GM23338 (cell line): ENCODE data around the gene RRAS2. TPM values are rescaled to one million over a fixed set of nuclear protein-coding genes. Genes with fewer than 3 reads are reported as not detected.

ENCODE experiments used
- ATAC-seq: fragments of 200-7000 bp; cut with Tn5 transposase; 3 replicates; pipeline ENCODE4 v1.9.1; 2020
- DNase-seq: peaks from one replicate; pipeline ENCODE4 v3.0.0-alpha.2; 2015; ENCODE audit warnings: low spot score
- H2AFZ ChIP-seq: fragments of 200-600 bp; sonication (generic); 2 replicates; pipeline ENCODE4 v1.8.0; 2016; ENCODE audit warnings: antibody characterized with exemption, mild to moderate bottlenecking, moderate library complexity
- H3F3A ChIP-seq: fragments of 200-600 bp; sonication (generic); replicated peaks from 2 replicates; pipeline ENCODE4 v1.8.0; 2017; ENCODE audit warnings: antibody characterized with exemption, mixed run types, low read depth
- H3K27ac ChIP-seq: fragments of 200-600 bp; sonication (generic); 2 replicates; pipeline ENCODE4 v1.6.1; 2016; ENCODE audit warnings: low read depth
- H3K27me3 ChIP-seq: fragments of 200-600 bp; sonication (generic); 2 replicates; pipeline ENCODE4 v1.8.0; 2016; ENCODE audit warnings: mild to moderate bottlenecking, mixed run types, moderate library complexity; ENCODE audit not compliant: insufficient read depth
- H3K36me3 ChIP-seq: fragments of 200-600 bp; sonication (generic); 2 replicates; pipeline ENCODE4 v1.8.0; 2016; ENCODE audit warnings: mild to moderate bottlenecking; ENCODE audit not compliant: insufficient read depth
- H3K4me1 ChIP-seq: fragments of 200-600 bp; sonication (generic); 2 replicates; pipeline ENCODE4 v1.8.0; 2016; ENCODE audit warnings: mild to moderate bottlenecking, moderate library complexity; ENCODE audit not compliant: insufficient read depth
- H3K4me2 ChIP-seq: fragments of 200-600 bp; sonication (generic); 2 replicates; pipeline ENCODE4 v1.7.1; 2017; ENCODE audit warnings: mixed run types
- H3K4me3 ChIP-seq: fragments of 200-600 bp; sonication (generic); 2 replicates; pipeline ENCODE4 v1.6.1; 2016; ENCODE audit warnings: mixed run types
- H3K79me2 ChIP-seq: fragments of 200-600 bp; sonication (generic); replicated peaks from 2 replicates; pipeline ENCODE4 v1.8.0; 2017; ENCODE audit warnings: mild to moderate bottlenecking; ENCODE audit not compliant: insufficient read depth
- H3K9me2 ChIP-seq: fragments of 200-600 bp; sonication (generic); 2 replicates; pipeline ENCODE4 v1.8.0; 2017; ENCODE audit not compliant: insufficient read depth
- H4K20me1 ChIP-seq: fragments of 200-600 bp; sonication (generic); replicated peaks from 2 replicates; pipeline ENCODE4 v1.8.0; 2017; ENCODE audit warnings: mild to moderate bottlenecking; ENCODE audit not compliant: insufficient read depth
- H3K27ac Mint-ChIP-seq: 2 replicates; pipeline ENCODE4 v1.8.0; 2020; ENCODE audit warnings: inconsistent platforms, mild to moderate bottlenecking, moderate library complexity, mixed read lengths
- H3K27me3 Mint-ChIP-seq: 3 replicates; pipeline ENCODE4 v1.8.0; 2022; ENCODE audit warnings: low read depth, mild to moderate bottlenecking, moderate library complexity, mixed read lengths, inconsistent platforms; ENCODE audit not compliant: insufficient read depth, poor library complexity
- H3K36me3 Mint-ChIP-seq: 3 replicates; pipeline ENCODE4 v1.8.0; 2021; ENCODE audit warnings: low read depth, mild to moderate bottlenecking, inconsistent platforms, moderate library complexity, mixed read lengths
- H3K4me1 Mint-ChIP-seq: 3 replicates; pipeline ENCODE4 v1.8.0; 2020; ENCODE audit warnings: mild to moderate bottlenecking, inconsistent platforms, mixed read lengths
- H3K4me3 Mint-ChIP-seq: 3 replicates; pipeline ENCODE4 v1.8.0; 2021; ENCODE audit warnings: moderate library complexity, mild to moderate bottlenecking, inconsistent platforms, mixed read lengths
- H3K9me3 Mint-ChIP-seq: 3 replicates; pipeline ENCODE4 v1.8.0; 2020; ENCODE audit warnings: moderate library complexity, mild to moderate bottlenecking, inconsistent platforms, mixed read lengths
- ETS1 ChIP-seq: IDR thresholded peaks from 2 replicates; pipeline ENCODE4 v1.6.1; 2016; ENCODE audit warnings: antibody characterized with exemption
- EZH2 ChIP-seq: fragments of 200-600 bp; sonication (generic); IDR thresholded peaks from one replicate; pipeline ENCODE4 v1.8.0; 2017; ENCODE audit warnings: antibody characterized with exemption, mild to moderate bottlenecking, low read depth; ENCODE audit not compliant: unreplicated experiment
- EZH2phosphoT487 ChIP-seq: fragments of 200-600 bp; sonication (generic); IDR thresholded peaks from one replicate; pipeline ENCODE4 v1.8.1; 2018; ENCODE audit warnings: antibody characterized with exemption; ENCODE audit not compliant: unreplicated experiment
- NANOG ChIP-seq: IDR thresholded peaks from 2 replicates; pipeline ENCODE4 v1.6.1; 2016; ENCODE audit warnings: antibody characterized with exemption, borderline replicate concordance
- REST ChIP-seq: IDR thresholded peaks from one replicate; pipeline ENCODE4 v1.6.1; 2018; ENCODE audit warnings: antibody characterized with exemption; ENCODE audit not compliant: unreplicated experiment
- ZNF462 ChIP-seq: fragments of 250-450 bp; sonication (Bioruptor Pico); IDR thresholded peaks from 2 replicates; pipeline ENCODE4 v1.5.0; 2020; ENCODE audit warnings: mild to moderate bottlenecking, moderate library complexity
- polyA plus RNA-seq: library from polyadenylated mRNA; unstranded; fragments of >200 nt; fragmentation: Nextera tagmentation; extraction: Ambion mirVana; gene quantifications from 2 replicates; pipeline ENCODE4 v1.2.1, GENCODE V29; 2016
- total RNA-seq: library from RNA; depleted of rRNA; stranded (reverse); fragments of >200 nt; shearing (Covaris generic); gene quantifications from 2 replicates; pipeline ENCODE4 v1.2.3, GENCODE V29; 2014

Gene RRAS2
- total and polyA plus RNA-seq, 2 experiments from 2014 or later, result 196 to 293 TPM

GRCh38 chr11:14258221-14258935, 100.6 kb downstream of the RRAS2 start:
- H3K4me3 ChIP-seq, result no peak overlapping the region
- TF ChIP-seq REST, result no peak
- peaks cover 5% of the 10 kb centered on the region; the same call in 1 of the 2 replicates for H4K20me1 ChIP-seq
- DNase-seq (no peak), ATAC-seq (peak; percentile 3; the same call in 1 of the 3 replicates)
- H3K9me2 ChIP-seq, result peaks cover 15% of the 10 kb centered on the region; the same call in 1 of the 2 replicates
- no peaks in the 10 kb centered on the region for H3K27me3 ChIP-seq
- H3K27ac ChIP-seq, result no peak overlapping the region
- no peak overlapping the region for H2AFZ ChIP-seq
- peaks cover 12% of the 10 kb centered on the region for H3K9me3 Mint-ChIP-seq
- no peaks in the 10 kb centered on the region for H3F3A ChIP-seq
- no peaks in the 10 kb centered on the region for H3K79me2 ChIP-seq
- H3K4me2 ChIP-seq, result no peak overlapping the region
- H3K4me3 Mint-ChIP-seq, result no peak overlapping the region
- H3K4me1 ChIP-seq, result no peaks in the 10 kb centered on the region
- peaks cover 11% of the 10 kb centered on the region; the same call in 2 of the 3 replicates for H3K36me3 Mint-ChIP-seq
- H3K27ac Mint-ChIP-seq, result no peak overlapping the region
- H3K27me3 Mint-ChIP-seq, result peaks cover 23% of the 10 kb centered on the region
- H3K4me1 Mint-ChIP-seq, result no peaks in the 10 kb centered on the region
- no peaks in the 10 kb centered on the region; the same call in 1 of the 2 replicates for H3K36me3 ChIP-seq

- no peaks in the 10 kb centered on the region for H3K9me2 ChIP-seq
- peaks cover 9% of the 10 kb centered on the region for H3K27me3 Mint-ChIP-seq
- no peaks in the 10 kb centered on the region for H3K27me3 ChIP-seq
- H3K4me1 Mint-ChIP-seq, result 0 out of 3 replicates have a peak, but pooled peaks cover 2% of the 10 kb centered on the region
- no peak overlapping the region for H3K27ac Mint-ChIP-seq
- H3F3A ChIP-seq, result no peaks in the 10 kb centered on the region
- ATAC-seq (no peak), DNase-seq (no peak)
- H2AFZ ChIP-seq, result no peak overlapping the region
- H3K36me3 Mint-ChIP-seq, result no peaks in the 10 kb centered on the region
- peaks cover 5% of the 10 kb centered on the region; the same call in 1 of the 2 replicates for H4K20me1 ChIP-seq
- H3K4me2 ChIP-seq, result no peak overlapping the region
- H3K27ac ChIP-seq, result no peak overlapping the region
- no peak overlapping the region for H3K4me3 Mint-ChIP-seq
- no peaks in the 10 kb centered on the region for H3K79me2 ChIP-seq
- no peaks in the 10 kb centered on the region for H3K9me3 Mint-ChIP-seq
- no peaks in the 10 kb centered on the region for H3K4me1 ChIP-seq
- no peak overlapping the region for H3K4me3 ChIP-seq
- H3K36me3 ChIP-seq, result no peaks in the 10 kb centered on the region; the same call in 1 of the 2 replicates
- TF ChIP-seq NANOG (no peak), ZNF462 (no peak), EZH2phosphoT487 (no peak), EZH2 (no peak), ETS1 (no peak)
Measured at GRCh38 chr11:14255238-14255534, 103.8 kb downstream of the RRAS2 start.
